GM19043 (cell line): ENCODE measurements around the gene FGD2.
"Not testable (repeated sequence)": the region's sequence is repeated elsewhere in the genome, so short reads cannot be mapped to it uniquely, and the experiment has no call there.

ENCODE experiments used
- ATAC-seq: cut with Tn5 transposase; IDR thresholded peaks from one replicate; pipeline ENCODE4 v1.9.1; 2021; ENCODE audit warnings: low read depth; ENCODE audit not compliant: unreplicated experiment

Gene FGD2

GRCh38 chr6:37052027-37052628 is 46.7 kb downstream of the FGD2 start:
- ATAC-seq: no peak

GRCh38 chr6:37053683-37054082 is 48.2 kb downstream of the FGD2 start:
- ATAC-seq: no peak

- no peak for ATAC-seq
Observed at GRCh38 chr6:37054171-37054570, 48.7 kb downstream of the FGD2 start.

- no peak for ATAC-seq
Observed at GRCh38 chr6:37054580-37054979, 49.1 kb downstream of the FGD2 start.

GRCh38 chr6:37056112-37056403 is 50.6 kb downstream of the FGD2 start:
- ATAC-seq: no peak

- no peak for ATAC-seq
Observed at GRCh38 chr6:37056439-37057127, 51.1 kb downstream of the FGD2 start.

- ATAC-seq: no peak
Observed at GRCh38 chr6:37057128-37057471, 51.6 kb downstream of the FGD2 start.

GRCh38 chr6:37057678-37058077 is 52.2 kb downstream of the FGD2 start:
- no peak for ATAC-seq

- no peak for ATAC-seq
Observed at GRCh38 chr6:37058084-37058586, 52.7 kb downstream of the FGD2 start.

- not testable (repeated sequence) for ATAC-seq
Observed at GRCh38 chr6:37058984-37059343, 53.5 kb downstream of the FGD2 start.

GRCh38 chr6:37059344-37060194 is 54.1 kb downstream of the FGD2 start:
- no peak for ATAC-seq

- ATAC-seq: no peak
Observed at GRCh38 chr6:37060195-37060559, 54.7 kb downstream of the FGD2 start.

- ATAC-seq: no peak
Observed at GRCh38 chr6:37061157-37061804, 55.8 kb downstream of the FGD2 start.

- ATAC-seq: no peak
Observed at GRCh38 chr6:37062424-37062823, 57.0 kb downstream of the FGD2 start.

GRCh38 chr6:37068356-37069270 is 63.2 kb downstream of the FGD2 start:
- ATAC-seq: no peak

GRCh38 chr6:37069639-37070038 is 64.2 kb downstream of the FGD2 start:
- no peak for ATAC-seq

GRCh38 chr6:37072526-37072925 is 67.1 kb downstream of the FGD2 start:
- ATAC-seq: no peak

GRCh38 chr6:37074053-37074827 is 68.8 kb downstream of the FGD2 start:
- no peak for ATAC-seq

- ATAC-seq: no peak
Observed at GRCh38 chr6:37077191-37077904, 71.9 kb downstream of the FGD2 start.
